Uterus (tissue), 4 donors: ENCODE results near the gene ARHGAP31. TPM values are rescaled to one million over a fixed set of nuclear protein-coding genes. Genes with fewer than 3 reads are reported as not detected.

Experiments used
- DNase-seq, 2 donors: peaks; one replicate each; pipeline ENCODE4 v3.0.0-alpha.2; 2019 to 2020
- H3K27ac ChIP-seq, 2 donors: fragments of 200-600 bp; sonication (generic); 1 replicate in 1 of 2; 2 replicates in 1 of 2; pipeline ENCODE4 v1.5.1; 2016 to 2018
- H3K27me3 ChIP-seq, 2 donors: fragments of 200-600 bp; sonication (generic); one replicate each; pipeline ENCODE4 v1.5.1; 2018 to 2019; ENCODE audit warnings: control low read depth in 1 of 2
- H3K36me3 ChIP-seq, 2 donors: fragments of 200-600 bp; sonication (generic); one replicate each; pipeline ENCODE4 v1.5.1; 2019; ENCODE audit warnings: control low read depth in 1 of 2
- H3K4me1 ChIP-seq, 2 donors: fragments of 200-600 bp; sonication (generic); one replicate each; pipeline ENCODE4 v1.5.1; 2018 to 2019; ENCODE audit warnings: control low read depth in 1 of 2
- H3K4me3 ChIP-seq, 2 donors: fragments of 200-600 bp; sonication (generic); 1 replicate in 1 of 2; 2 replicates in 1 of 2; pipeline ENCODE4 v1.5.1; 2018 to 2019; ENCODE audit warnings: mild to moderate bottlenecking in 1 of 2
- H3K9me3 ChIP-seq, 2 donors: fragments of 200-600 bp; sonication (generic); one replicate each; pipeline ENCODE4 v1.5.1; 2019; ENCODE audit warnings: control low read depth in 1 of 2
- POLR2A ChIP-seq, 2 donors: fragments of 450-650 bp; IDR thresholded peaks; one replicate each; pipeline ENCODE4 v1.6.1; 2016; ENCODE audit warnings: antibody characterized with exemption in 2 of 2, mild to moderate bottlenecking in 1 of 2, moderate library complexity in 1 of 2
- intact Hi-C: fragments of 100-400 bp; cut with DNase I; formaldehyde crosslinking; loops from one replicate; pipeline ENCODE4 v1.15.1; 2023; ENCODE audit warnings: low total_unique reads
- total RNA-seq, 4 donors: library from RNA; depleted of rRNA in 3 of 4; stranded (reverse); fragments of >200 nt in 3 of 4; gene quantifications; one replicate each; pipeline versions ENCODE4 v1.1.0 to v1.2.4, GENCODE V29; 2014 to 2023
- TF ChIP-seq, protein P1 (sequence below), 4 experiments: fragments of 200-600 bp in 2 of 4; fragments of 450-650 bp in 2 of 4; sonication (generic) in 2 of 4; IDR thresholded peaks; one replicate each; pipeline ENCODE4 v1.5.1; 2016 to 2019; ENCODE audit warnings: antibody characterized with exemption in 4 of 4, mild to moderate bottlenecking in 2 of 4, moderate library complexity in 1 of 4
- donor health status: DM: yes; HTN: yes; CAD: no.

ARHGAP31 gene
- total RNA-seq, 4 donors from 2014 or later, result 17.6 to 53.2 (median 29.4) TPM

DNA sequence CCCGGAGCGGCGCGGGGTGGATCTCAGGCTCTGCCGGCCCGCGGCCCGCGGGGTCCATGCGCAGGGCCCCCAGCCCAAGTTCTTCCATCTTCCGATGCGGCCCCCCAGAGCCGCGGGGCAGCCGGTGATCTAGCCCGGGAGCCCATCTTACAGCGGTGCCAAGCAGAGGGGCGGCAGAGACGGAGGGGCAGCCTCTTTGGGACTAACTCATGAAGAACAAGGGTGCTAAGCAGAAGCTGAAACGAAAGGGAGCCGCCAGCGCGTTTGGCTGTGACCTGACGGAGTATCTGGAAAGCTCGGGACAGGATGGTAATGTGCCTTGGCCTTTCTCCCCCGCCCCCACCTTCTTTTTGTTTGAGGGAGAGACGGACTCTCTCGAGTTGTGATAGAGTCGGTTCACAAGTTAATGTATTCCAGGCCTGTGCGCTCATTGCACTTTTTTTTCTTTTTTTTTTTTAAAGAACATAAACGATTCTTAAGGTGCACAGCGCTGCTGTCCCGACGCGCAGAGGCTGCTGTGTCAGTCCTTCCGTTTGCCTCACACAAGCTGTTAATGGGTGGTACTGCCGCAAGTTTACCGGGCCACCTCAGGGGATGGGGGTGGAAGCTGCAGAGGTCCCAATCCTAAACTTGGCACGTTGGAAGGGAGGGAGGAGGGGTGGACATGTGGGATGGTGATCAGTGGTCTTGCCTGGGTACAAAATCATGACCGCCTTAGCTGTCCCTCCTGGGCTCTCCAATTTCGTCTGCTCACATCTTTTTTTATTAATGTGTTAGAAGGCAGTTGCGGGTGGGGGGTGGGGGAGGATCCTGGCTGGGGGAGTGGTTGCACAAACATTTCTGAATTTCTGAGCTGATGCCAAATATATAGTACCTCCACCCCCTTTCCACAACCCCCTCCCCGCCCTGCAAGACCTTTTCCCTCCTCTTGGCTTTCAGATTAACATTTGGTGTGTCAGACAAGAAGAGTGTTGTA lies 801 bp downstream of the ARHGAP31 start:
- intact Hi-C loops, result no loop called here
- TF ChIP-seq, protein P1, sequence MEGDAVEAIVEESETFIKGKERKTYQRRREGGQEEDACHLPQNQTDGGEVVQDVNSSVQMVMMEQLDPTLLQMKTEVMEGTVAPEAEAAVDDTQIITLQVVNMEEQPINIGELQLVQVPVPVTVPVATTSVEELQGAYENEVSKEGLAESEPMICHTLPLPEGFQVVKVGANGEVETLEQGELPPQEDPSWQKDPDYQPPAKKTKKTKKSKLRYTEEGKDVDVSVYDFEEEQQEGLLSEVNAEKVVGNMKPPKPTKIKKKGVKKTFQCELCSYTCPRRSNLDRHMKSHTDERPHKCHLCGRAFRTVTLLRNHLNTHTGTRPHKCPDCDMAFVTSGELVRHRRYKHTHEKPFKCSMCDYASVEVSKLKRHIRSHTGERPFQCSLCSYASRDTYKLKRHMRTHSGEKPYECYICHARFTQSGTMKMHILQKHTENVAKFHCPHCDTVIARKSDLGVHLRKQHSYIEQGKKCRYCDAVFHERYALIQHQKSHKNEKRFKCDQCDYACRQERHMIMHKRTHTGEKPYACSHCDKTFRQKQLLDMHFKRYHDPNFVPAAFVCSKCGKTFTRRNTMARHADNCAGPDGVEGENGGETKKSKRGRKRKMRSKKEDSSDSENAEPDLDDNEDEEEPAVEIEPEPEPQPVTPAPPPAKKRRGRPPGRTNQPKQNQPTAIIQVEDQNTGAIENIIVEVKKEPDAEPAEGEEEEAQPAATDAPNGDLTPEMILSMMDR (IDR thresholded peaks at IDR 0.05), result no peak
- no peak for TF ChIP-seq POLR2A (IDR thresholded peaks at IDR 0.05)
- H3K9me3 ChIP-seq, result no peaks in the 10 kb centered on the region
- H3K4me1 ChIP-seq, result no peaks in the 10 kb centered on the region
- H3K36me3 ChIP-seq, result no peaks in the 10 kb centered on the region
- H3K27me3 ChIP-seq, result no peaks in the 10 kb centered on the region
- H3K27ac ChIP-seq, result peak overlapping the region; percentile 87 to 94
- peak; percentile 35 to 44 for DNase-seq
- H3K4me3 ChIP-seq, result peak overlapping the region; percentile 80 to 86

DNA sequence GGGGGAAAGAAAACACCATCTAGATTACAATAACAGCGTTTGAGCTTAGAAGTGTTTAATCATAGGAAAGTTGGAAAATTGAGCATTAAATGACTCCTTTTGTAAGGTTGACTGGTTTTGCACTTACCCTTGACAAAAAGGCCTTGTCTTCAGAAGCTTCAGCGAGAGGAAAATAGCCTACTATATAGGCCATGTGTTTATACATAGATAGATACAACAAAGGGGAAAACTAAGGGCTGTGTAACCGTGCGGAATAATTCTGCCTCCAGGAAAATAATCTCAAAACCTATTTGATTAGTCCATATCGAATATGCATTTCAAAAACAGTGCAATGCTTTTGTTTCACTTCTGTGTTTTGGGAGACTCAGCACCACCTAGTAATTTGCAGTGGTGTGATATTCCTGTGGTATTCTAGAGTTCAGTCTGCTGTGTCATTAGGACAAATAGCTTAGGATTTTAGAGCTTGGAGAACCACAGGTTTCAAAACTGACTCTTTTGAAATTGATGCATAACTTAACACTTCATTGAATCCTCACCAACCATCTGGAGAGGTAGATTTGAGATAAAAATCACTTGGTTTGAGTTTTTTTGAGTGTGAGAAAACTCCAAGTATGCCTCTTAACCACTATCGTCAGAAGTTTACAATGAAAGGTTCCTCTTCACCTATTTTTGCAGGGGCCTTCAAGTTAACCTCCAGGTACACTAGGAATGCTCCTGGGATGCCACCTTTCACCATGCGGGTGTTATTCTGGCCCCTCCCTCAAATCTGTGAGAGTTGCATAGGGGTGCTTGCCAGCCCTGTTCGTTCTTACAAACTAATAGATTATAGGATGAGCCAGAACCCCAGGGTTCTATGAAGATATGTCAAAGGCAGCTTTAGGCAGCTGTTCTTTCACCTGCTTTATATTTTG lies 1.9 kb downstream of the ARHGAP31 start:
- H3K27me3 ChIP-seq, result no peaks in the 10 kb centered on the region
- H3K4me1 ChIP-seq, result no peaks in the 10 kb centered on the region
- TF ChIP-seq, protein P1 (IDR thresholded peaks at IDR 0.05), result no peak
- no peak for TF ChIP-seq POLR2A (IDR thresholded peaks at IDR 0.05)
- H3K9me3 ChIP-seq, result no peaks in the 10 kb centered on the region
- H3K36me3 ChIP-seq, result no peaks in the 10 kb centered on the region
- no peak for DNase-seq
- peak overlapping the region; percentile 87 to 94 for H3K27ac ChIP-seq
- intact Hi-C loops, result no loop called here
- H3K4me3 ChIP-seq, result peak overlapping the region; percentile 80 to 86

DNA sequence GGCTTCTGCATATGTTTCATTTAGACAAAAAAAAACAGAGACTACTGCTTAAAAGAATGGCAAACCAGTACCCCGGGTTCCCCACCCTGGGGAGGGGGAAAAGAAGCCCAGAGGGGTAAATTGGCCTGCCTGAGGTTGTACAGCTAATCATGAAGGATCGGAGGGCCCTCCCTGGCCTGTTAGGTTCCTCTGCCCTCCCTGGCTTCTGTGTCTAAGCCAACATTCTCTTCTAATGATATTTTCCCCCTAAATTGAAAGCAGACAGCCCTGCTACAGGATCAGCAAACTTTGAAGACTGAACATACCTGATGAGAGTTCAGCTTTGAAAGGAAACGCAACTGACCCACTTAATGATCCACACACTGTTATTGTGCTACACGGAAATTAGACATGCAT lies 2.5 kb downstream of the ARHGAP31 start:
- no peak for TF ChIP-seq POLR2A (IDR thresholded peaks at IDR 0.05)
- TF ChIP-seq, protein P1 (IDR thresholded peaks at IDR 0.05), result no peak
- Histone ChIP-seq H3K4me3 (peak overlapping the region; percentile 80 to 86), H3K27me3 (no peaks in the 10 kb centered on the region), H3K27ac (peak overlapping the region in 1 of 2 donors; percentile 64), H3K4me1 (no peaks in the 10 kb centered on the region), H3K9me3 (no peaks in the 10 kb centered on the region), H3K36me3 (no peaks in the 10 kb centered on the region)
- intact Hi-C loops, result no loop called here
- DNase-seq, result no peak

DNA sequence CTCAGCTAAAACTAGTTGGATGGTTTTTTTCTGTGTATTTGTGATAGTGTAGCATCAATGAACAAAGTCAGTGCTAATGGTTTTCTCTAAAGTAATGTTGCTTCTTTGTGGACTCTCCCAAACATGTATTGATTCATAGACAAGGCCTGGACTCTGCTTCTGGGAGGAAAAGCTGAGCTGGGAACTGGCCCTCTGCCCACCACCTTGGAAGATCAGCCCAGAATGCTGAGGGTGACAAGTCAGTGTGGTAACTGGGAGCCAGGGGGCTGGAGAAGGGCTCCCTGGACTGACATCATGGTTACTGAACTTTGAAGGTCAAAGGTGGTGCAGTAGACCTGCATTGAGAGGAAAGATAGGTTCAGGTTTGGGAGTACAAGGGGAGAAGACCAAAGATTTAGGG lies 3.0 kb downstream of the ARHGAP31 start:
- no peaks in the 10 kb centered on the region for H3K27me3 ChIP-seq
- TF ChIP-seq, protein P1 (IDR thresholded peaks at IDR 0.05), result no peak
- no peak for TF ChIP-seq POLR2A (IDR thresholded peaks at IDR 0.05)
- intact Hi-C loops, result no loop called here
- peak overlapping the region in 1 of 2 donors; percentile 86 for H3K4me3 ChIP-seq
- no peaks in the 10 kb centered on the region for H3K36me3 ChIP-seq
- no peaks in the 10 kb centered on the region for H3K9me3 ChIP-seq
- no peak for DNase-seq
- no peaks in the 10 kb centered on the region for H3K4me1 ChIP-seq
- H3K27ac ChIP-seq, result peak overlapping the region in 1 of 2 donors; percentile 64
